ENCODE measurements around the gene PSG6. TPM values are rescaled to one million over a fixed set of nuclear protein-coding genes. Genes with fewer than 3 reads are reported as not detected.
A peak's percentile ranks its signal among the peaks of the same experiment; 100 is the strongest.
"Not testable (repeated sequence)": the region's sequence is repeated elsewhere in the genome, so short reads cannot be mapped to it uniquely, and the experiment has no call there.

PSG6 gene
- total RNA-seq, 1 donor from 2014 or later, result not detected

DNA sequence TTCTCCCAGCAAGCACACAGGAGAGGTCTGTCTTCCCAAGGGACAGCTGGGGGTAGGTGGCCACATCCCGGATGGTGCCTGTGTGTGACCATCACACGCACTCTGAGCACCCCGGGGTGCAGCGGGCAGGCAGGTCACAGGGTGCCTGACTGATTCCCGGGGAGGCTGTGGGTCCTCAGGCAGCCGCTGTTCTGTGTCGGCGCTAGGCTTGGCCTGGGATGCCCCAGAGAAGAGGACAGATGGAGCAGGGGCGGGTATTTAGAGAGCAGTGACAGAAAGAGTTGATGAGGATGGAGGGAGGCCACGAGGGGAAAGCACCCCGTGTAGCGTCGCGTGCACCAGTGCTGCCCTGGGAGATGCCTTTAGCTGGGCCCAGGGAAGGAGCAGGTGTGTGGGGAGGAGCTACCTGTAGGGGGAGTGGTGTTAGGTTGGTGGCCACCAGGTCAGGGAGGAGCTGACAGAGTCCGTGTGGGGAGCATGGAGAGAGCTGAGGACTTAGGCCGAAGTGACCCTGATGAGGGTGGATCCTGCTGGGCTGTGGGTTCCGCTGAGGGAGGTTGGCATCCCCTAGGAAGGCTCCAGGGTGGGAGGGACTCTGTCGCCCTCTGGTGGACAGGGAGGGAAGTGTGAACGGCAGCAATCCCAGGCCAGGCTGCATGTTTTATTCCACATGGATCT lies 60.7 kb downstream of the PSG6 start:
- not testable (repeated sequence) for DNase-seq (ENCODE audit: low read depth, low spot score); H3K4me3 Mint-ChIP-seq; H3K36me3 Mint-ChIP-seq (ENCODE audit: low read depth); H3K4me1 Mint-ChIP-seq; H3K27ac Mint-ChIP-seq (ENCODE audit: unreplicated experiment); H3K27me3 Mint-ChIP-seq (ENCODE audit: low read depth); H3K9me3 Mint-ChIP-seq
- TF ChIP-seq CTCF (conservative IDR thresholded peaks at IDR 0.05), result peak; percentile 19

- H3K4me3 Mint-ChIP-seq; H3K27me3 Mint-ChIP-seq (ENCODE audit: low read depth): not testable (repeated sequence)
These were observed 62.9 kb downstream of the PSG6 start for GRCh38 chr19:42854745-42855144.

DNA sequence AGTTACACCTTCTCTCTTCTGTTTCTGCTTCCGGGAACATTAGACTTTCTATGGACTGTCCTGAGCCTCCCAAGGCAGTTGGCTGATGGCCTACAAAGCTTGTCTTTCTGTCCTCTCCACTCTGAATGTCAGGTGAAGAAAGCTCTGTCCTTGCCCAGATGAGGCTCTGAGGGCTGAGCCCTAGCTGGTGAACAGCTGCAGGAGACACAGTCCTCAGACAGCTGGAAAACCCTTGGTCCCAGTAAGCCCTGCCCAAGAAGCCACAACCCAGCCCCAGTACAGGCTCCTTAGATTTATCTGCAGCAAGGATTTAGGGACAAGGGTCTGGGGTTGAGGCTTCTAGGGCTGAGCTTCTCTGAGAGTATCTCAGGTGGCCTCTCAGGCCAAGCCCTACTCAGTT lies 64.5 kb downstream of the PSG6 start:
- DNase-seq (ENCODE audit: low read depth, low spot score); H3K36me3 Mint-ChIP-seq (ENCODE audit: low read depth); H3K27ac Mint-ChIP-seq (ENCODE audit: unreplicated experiment); H3K4me3 Mint-ChIP-seq; H3K4me1 Mint-ChIP-seq; H3K9me3 Mint-ChIP-seq; H3K27me3 Mint-ChIP-seq (ENCODE audit: low read depth): not testable (repeated sequence)

More at GRCh38 chr19:42854745-42855144, 62.9 kb downstream of the PSG6 start:
- not testable (repeated sequence) for H3K4me1 Mint-ChIP-seq; H3K9me3 Mint-ChIP-seq; H3K27ac Mint-ChIP-seq (ENCODE audit: unreplicated experiment); H3K36me3 Mint-ChIP-seq (ENCODE audit: low read depth); DNase-seq (ENCODE audit: low read depth, low spot score)

DNA sequence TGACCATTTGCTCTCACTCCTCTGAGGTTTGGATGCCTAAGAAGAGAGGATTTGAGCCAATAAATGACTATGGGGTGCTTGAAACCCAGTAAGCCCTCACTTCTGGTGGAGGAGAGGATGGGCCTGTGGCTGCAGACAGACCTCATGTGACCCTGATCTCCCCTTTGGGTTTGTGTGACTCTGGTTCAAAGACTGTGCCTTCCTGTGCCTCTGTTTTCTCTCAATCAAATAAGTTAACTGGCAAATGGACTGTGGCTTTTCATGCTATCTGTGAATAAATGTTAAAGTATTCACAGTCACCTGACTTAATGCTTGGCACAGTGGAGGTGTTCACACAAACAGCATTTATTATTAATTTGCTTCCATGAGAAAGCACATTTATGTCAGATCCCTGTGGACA lies 64.9 kb downstream of the PSG6 start:
- not testable (repeated sequence) for DNase-seq (ENCODE audit: low read depth, low spot score); H3K4me3 Mint-ChIP-seq; H3K27ac Mint-ChIP-seq (ENCODE audit: unreplicated experiment); H3K4me1 Mint-ChIP-seq; H3K27me3 Mint-ChIP-seq (ENCODE audit: low read depth); H3K36me3 Mint-ChIP-seq (ENCODE audit: low read depth); H3K9me3 Mint-ChIP-seq

Other genes with a start within 250 kb of the PSG6 start
- not detected in 2 replicates for gene PSG3, start 177.4 kb downstream of the PSG6 start, total RNA-seq
- not detected in 2 replicates for gene PSG8, start 152.2 kb downstream of the PSG6 start, total RNA-seq
- not detected in 2 replicates for gene PSG1, start 38.2 kb downstream of the PSG6 start, total RNA-seq
- not detected in 2 replicates for gene PSG7, start 19.3 kb upstream of the PSG6 start, total RNA-seq
- gene PSG11, start 108.6 kb upstream of the PSG6 start, total RNA-seq, result not detected in 2 replicates
- not detected in 2 replicates for gene PSG2, start 164.8 kb upstream of the PSG6 start, total RNA-seq